Dermis blood vessel endothelial cell (primary cell): ENCODE results near the gene TASP1. TPM values are rescaled to one million over a fixed set of nuclear protein-coding genes. Genes with fewer than 3 reads are reported as not detected.

ENCODE experiments used
- DNase-seq: peaks from one replicate; pipeline ENCODE4 v3.0.0; 2010
- total RNA-seq: library from RNA; depleted of rRNA; stranded (reverse); fragments of >200 nt; gene quantifications from 2 replicates; pipeline ENCODE4 v1.2.3, GENCODE V29; 2014

TASP1 gene
- total RNA-seq, 1 donor from 2014 or later: 9.7 TPM

GRCh38 chr20:13341737-13342393, 296.9 kb downstream of the TASP1 start:
- DNase-seq: no peak

- DNase-seq: no peak
Measured at GRCh38 chr20:13340088-13340487, 298.6 kb downstream of the TASP1 start.

Other genes with a start within 250 kb of the TASP1 start
- 14.0 and 14.3 TPM in 2 replicates for gene ESF1, start 146.0 kb upstream of the TASP1 start, total RNA-seq
- 15.1 and 17.7 TPM in 2 replicates for gene NDUFAF5, start 146.1 kb upstream of the TASP1 start, total RNA-seq